HUDEP-2 (cell line): ENCODE measurements around the gene RPAP2.
"Not testable (repeated sequence)": the region's sequence is repeated elsewhere in the genome, so short reads cannot be mapped to it uniquely, and the experiment has no call there.

Source experiments
- DNase-seq, 76 experiments: peaks; one replicate each; lab custom pipeline; 2025; ENCODE audit not compliant: unreplicated experiment in 76 of 76; lab: John Stamatoyannopoulos, UW

The RPAP2 gene

GRCh38 chr1:92298573-92299476 is at the start of gene RPAP2, which contains the start of gene GLMN:
Gene RPAP2 (plus strand): TSS chr1:92299059. CDS start chr1:92299074, 15 bp downstream.
Gene GLMN (minus strand): TSS chr1:92298987. CDS start chr1:92297999, 988 bp downstream.
- DNase-seq = peak in 71 of 76 experiments; percentile 21 to 77 (median 60)

- DNase-seq = not testable (repeated sequence)
Observed at GRCh38 chr1:92254714-92255113, 44.1 kb upstream of the RPAP2 start.

GRCh38 chr1:92259350-92259749 is 39.5 kb upstream of the RPAP2 start:
- no peak for DNase-seq

GRCh38 chr1:92262516-92262915 is 36.3 kb upstream of the RPAP2 start:
- DNase-seq = no peak

GRCh38 chr1:92273039-92273438 is 25.8 kb upstream of the RPAP2 start:
- DNase-seq = no peak

- DNase-seq = no peak
Observed at GRCh38 chr1:92274939-92275338, 23.9 kb upstream of the RPAP2 start.

- DNase-seq = no peak
Observed at GRCh38 chr1:92276082-92276481, 22.8 kb upstream of the RPAP2 start.

- DNase-seq = no peak
Observed at GRCh38 chr1:92277105-92277723, 21.6 kb upstream of the RPAP2 start.

- DNase-seq = not testable (repeated sequence)
Observed at GRCh38 chr1:92279781-92280180, 19.1 kb upstream of the RPAP2 start.

- not testable (repeated sequence) for DNase-seq
Observed at GRCh38 chr1:92281411-92281810, 17.4 kb upstream of the RPAP2 start.

- DNase-seq = peak in 23 of 76 experiments; percentile 1 to 42 (median 18)
Observed at GRCh38 chr1:92291372-92291999, 7.4 kb upstream of the RPAP2 start.

GRCh38 chr1:92298213-92298572 is 666 bp upstream of the RPAP2 start:
- DNase-seq = peak in 1 of 76 experiments; percentile 25

GRCh38 chr1:92299477-92300150 is 755 bp downstream of the RPAP2 start:
- DNase-seq = peak in 1 of 76 experiments; percentile 1

GRCh38 chr1:92301021-92301420 is 2.2 kb downstream of the RPAP2 start:
- DNase-seq = no peak

- DNase-seq = no peak
Observed at GRCh38 chr1:92306020-92306419, 7.2 kb downstream of the RPAP2 start.

GRCh38 chr1:92307980-92308379 is 9.1 kb downstream of the RPAP2 start:
- DNase-seq = no peak

- peak in 5 of 76 experiments; percentile 2 to 14 (median 5) for DNase-seq
Observed at GRCh38 chr1:92310185-92310597, 11.3 kb downstream of the RPAP2 start.

- no peak for DNase-seq
Observed at GRCh38 chr1:92314024-92314423, 15.2 kb downstream of the RPAP2 start.

- DNase-seq = no peak
Observed at GRCh38 chr1:92315766-92316599, 17.1 kb downstream of the RPAP2 start.
